Measurements from ENCODE around the gene ZNF684. TPM values are rescaled to one million over a fixed set of nuclear protein-coding genes. Genes with fewer than 3 reads are reported as not detected.

Gene ZNF684
- total RNA-seq, 4 donors from 2014 or later, result 2.9 to 8.2 (median 5.1) TPM

DNA sequence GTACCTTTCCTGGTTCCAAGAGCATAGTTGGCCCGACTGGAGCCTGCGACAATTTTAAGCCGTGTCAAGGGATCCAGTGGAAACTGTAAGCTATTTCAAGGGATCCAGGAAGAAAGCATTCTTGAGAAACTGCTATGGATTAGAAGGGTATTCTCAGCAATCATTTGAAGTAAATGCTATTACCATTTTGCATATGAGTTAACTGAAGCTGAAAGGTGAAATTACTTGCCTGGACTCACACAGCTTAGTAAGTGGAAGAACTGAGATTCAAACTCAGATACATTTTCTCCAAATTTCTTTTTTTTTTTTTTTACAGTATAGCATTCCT, 589 bp downstream of the ZNF684 start:
- TF ChIP-seq, protein P1, sequence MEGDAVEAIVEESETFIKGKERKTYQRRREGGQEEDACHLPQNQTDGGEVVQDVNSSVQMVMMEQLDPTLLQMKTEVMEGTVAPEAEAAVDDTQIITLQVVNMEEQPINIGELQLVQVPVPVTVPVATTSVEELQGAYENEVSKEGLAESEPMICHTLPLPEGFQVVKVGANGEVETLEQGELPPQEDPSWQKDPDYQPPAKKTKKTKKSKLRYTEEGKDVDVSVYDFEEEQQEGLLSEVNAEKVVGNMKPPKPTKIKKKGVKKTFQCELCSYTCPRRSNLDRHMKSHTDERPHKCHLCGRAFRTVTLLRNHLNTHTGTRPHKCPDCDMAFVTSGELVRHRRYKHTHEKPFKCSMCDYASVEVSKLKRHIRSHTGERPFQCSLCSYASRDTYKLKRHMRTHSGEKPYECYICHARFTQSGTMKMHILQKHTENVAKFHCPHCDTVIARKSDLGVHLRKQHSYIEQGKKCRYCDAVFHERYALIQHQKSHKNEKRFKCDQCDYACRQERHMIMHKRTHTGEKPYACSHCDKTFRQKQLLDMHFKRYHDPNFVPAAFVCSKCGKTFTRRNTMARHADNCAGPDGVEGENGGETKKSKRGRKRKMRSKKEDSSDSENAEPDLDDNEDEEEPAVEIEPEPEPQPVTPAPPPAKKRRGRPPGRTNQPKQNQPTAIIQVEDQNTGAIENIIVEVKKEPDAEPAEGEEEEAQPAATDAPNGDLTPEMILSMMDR (IDR thresholded peaks at IDR 0.05; ENCODE audit: low read depth), result no peak

DNA sequence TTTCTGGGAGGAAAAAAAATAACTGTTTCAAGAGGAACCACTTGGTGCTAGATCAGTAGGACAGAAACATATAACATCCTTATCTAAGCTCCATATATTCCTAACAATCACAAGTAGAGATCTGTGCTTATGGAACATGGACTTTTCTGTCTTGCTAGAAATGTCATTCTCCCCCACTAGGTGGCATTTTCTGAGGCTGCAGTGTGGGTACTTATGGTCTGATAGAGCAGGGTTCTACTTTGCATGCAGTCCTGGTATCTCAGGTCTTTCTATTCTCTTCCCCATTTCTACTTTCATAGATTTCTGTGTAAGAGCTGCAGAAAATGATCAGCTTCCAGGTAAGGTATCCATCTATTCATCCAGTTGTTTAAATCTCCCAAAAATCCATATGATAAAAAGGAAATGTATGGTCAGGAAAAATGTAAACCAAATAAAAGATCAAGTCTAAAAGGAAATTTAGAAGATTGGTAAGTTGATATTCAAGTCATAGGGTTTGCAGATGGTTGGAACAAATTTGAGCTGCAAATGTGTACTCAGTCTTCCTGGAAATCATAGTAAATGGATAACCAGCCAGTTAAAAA, 1.5 kb downstream of the ZNF684 start:
- TF ChIP-seq, protein P1 (IDR thresholded peaks at IDR 0.05; ENCODE audit: low read depth), result no peak

DNA sequence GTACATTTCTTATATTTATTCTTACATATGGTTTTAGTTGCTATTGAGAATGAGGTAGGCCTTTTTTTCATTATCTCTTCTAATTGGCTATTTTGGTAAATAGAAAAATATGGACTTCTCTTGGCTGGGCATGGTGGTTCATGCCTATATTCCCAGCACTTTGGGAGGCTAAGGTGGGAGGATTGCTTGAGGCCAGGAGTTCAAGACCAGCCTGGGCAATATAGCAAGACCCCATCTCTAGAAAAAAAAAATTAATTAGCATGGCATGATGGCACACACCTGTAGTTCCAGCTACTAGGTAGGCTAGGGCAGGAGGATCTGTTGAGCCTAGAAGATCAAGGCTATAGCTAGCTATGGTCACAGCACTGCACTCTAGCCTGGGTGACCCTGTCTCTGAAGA, 3.2 kb downstream of the ZNF684 start:
- TF ChIP-seq, protein P1 (IDR thresholded peaks at IDR 0.05; ENCODE audit: low read depth), result no peak

DNA sequence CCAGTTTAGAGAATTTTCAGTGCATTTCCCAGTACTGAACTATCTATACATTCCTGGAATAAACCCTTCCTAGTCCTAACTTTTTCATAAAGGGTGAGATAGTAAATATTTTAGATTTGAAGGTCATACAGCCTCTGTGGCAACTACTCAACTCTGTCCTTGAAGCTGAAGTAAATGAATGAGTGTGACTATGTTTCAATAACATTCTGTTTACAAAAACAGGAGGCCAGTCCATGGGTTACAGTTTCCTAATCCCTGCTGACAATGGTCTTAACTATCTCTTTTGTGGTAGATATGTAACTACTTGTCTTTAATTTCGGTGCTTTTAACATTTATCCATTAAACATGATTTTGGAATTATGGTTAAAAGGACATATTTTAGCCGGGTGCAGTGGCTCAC, 4.3 kb downstream of the ZNF684 start:
- TF ChIP-seq, protein P1 (IDR thresholded peaks at IDR 0.05; ENCODE audit: low read depth), result no peak

DNA sequence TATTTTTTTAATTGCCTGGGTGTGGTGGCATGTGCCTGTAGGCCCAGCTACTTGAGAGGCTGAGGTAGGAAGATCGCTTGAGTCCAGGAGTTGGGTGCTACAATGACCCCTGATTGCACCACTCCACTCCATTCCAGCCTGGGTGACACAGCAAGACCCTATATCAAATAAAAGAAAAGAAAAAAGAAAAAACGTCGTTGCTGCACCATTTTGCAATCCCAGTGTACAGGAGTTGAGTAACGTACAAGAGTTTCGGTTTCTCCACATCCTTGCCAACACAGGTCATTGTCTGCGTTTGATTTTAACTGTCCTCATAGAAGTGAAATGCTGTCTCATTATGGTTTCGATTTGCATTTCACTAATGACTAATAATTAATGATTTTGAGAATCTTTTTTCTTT, 7.9 kb downstream of the ZNF684 start:
- TF ChIP-seq, protein P1 (IDR thresholded peaks at IDR 0.05; ENCODE audit: low read depth), result no peak

DNA sequence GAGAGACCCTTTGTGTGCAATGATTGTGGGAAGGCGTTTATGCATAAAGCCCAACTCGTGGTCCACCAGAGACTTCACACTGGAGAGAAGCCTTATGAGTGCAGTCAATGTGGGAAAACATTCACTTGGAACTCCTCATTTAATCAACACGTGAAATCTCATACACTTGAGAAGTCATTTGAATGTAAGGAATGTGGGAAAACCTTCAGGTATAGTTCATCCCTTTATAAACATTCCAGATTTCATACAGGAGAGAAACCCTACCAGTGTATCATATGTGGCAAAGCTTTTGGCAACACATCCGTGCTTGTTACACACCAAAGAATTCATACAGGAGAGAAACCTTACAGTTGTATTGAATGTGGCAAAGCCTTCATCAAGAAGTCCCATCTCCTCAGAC, 15.5 kb downstream of the ZNF684 start:
- TF ChIP-seq, protein P1 (IDR thresholded peaks at IDR 0.05; ENCODE audit: low read depth), result no peak

DNA sequence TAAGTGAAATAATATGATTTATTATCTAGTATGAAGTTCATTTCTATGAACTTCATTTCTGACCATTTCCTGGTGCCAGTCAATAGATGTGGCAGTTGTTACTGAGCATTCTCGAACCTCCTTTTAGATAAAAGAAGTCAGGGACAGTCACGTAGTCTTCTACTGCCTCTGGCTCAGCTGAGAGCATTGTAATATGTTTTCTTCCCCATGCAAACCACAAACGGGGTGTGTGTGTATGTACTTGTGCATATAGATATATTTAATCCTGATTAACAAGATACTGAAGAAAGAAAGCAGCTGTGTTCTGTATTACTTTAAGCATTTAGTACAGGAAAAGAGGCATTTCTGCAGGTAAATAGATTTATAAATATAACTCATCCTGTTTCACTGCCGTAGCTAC, 21.6 kb downstream of the ZNF684 start:
- TF ChIP-seq, protein P1 (IDR thresholded peaks at IDR 0.05; ENCODE audit: low read depth), result no peak

Measured in subcutaneous adipose tissue (tissue), 4 donors.